Stimulated activated CD4-positive, alpha-beta T cell treated with anti-CD3 and anti-CD28 coated beads, Interleukin-2, amount 100 ng/mL, for 24 hours (primary cell): ENCODE results near the gene FMNL2.
A peak's percentile ranks its signal among the peaks of the same experiment; 100 is the strongest.

ENCODE experiments used
- DNase-seq, 2 donors: peaks; one replicate each; pipeline ENCODE4 v3.0.0-alpha.2; 2020

Gene FMNL2

GRCh38 chr2:152560873-152561595 is 226.1 kb downstream of the FMNL2 start:
- no peak for DNase-seq

- no peak for DNase-seq
Observed at GRCh38 chr2:152562198-152562884, 227.4 kb downstream of the FMNL2 start.

GRCh38 chr2:152563764-152564163 is 228.8 kb downstream of the FMNL2 start:
- DNase-seq = no peak

- no peak for DNase-seq
Observed at GRCh38 chr2:152564754-152565551, 230.0 kb downstream of the FMNL2 start.

- DNase-seq = no peak
Observed at GRCh38 chr2:152565884-152566727, 231.1 kb downstream of the FMNL2 start.

- DNase-seq = no peak
Observed at GRCh38 chr2:152566728-152567069, 231.7 kb downstream of the FMNL2 start.

GRCh38 chr2:152568531-152568930 is 233.6 kb downstream of the FMNL2 start:
- DNase-seq = no peak

GRCh38 chr2:152569186-152569585 is 234.2 kb downstream of the FMNL2 start:
- DNase-seq = no peak

GRCh38 chr2:152571048-152571766 is 236.2 kb downstream of the FMNL2 start:
- DNase-seq = no peak

- no peak for DNase-seq
Observed at GRCh38 chr2:152572031-152572430, 237.1 kb downstream of the FMNL2 start.

GRCh38 chr2:152573168-152573567 is 238.2 kb downstream of the FMNL2 start:
- peak; percentile 28 to 45 for DNase-seq

- DNase-seq = no peak
Observed at GRCh38 chr2:152577579-152577978, 242.6 kb downstream of the FMNL2 start.

- DNase-seq = no peak
Observed at GRCh38 chr2:152578573-152578972, 243.6 kb downstream of the FMNL2 start.

- no peak for DNase-seq
Observed at GRCh38 chr2:152580714-152581113, 245.7 kb downstream of the FMNL2 start.

GRCh38 chr2:152581360-152581759 is 246.4 kb downstream of the FMNL2 start:
- no peak for DNase-seq

- DNase-seq = no peak
Observed at GRCh38 chr2:152582081-152582480, 247.1 kb downstream of the FMNL2 start.

GRCh38 chr2:152583512-152584229 is 248.7 kb downstream of the FMNL2 start:
- DNase-seq = no peak

GRCh38 chr2:152584301-152584700 is 249.3 kb downstream of the FMNL2 start:
- no peak for DNase-seq

- DNase-seq = no peak
Observed at GRCh38 chr2:152585830-152586484, 251.0 kb downstream of the FMNL2 start.

- no peak for DNase-seq
Observed at GRCh38 chr2:152587187-152587947, 252.4 kb downstream of the FMNL2 start.
